GM18907 (cell line): ENCODE results near the gene TCFL5.

Source experiments
- ATAC-seq: cut with Tn5 transposase; IDR thresholded peaks from one replicate; pipeline ENCODE4 v1.9.1; 2021; ENCODE audit warnings: mild to moderate bottlenecking, moderate library complexity; ENCODE audit not compliant: unreplicated experiment

The TCFL5 gene

GRCh38 chr20:62896526-62896925, 34.9 kb upstream of the TCFL5 start:
- ATAC-seq, result no peak

GRCh38 chr20:62895539-62895938, 33.9 kb upstream of the TCFL5 start:
- ATAC-seq, result no peak

- no peak for ATAC-seq
Observed at GRCh38 chr20:62894261-62894660, 32.6 kb upstream of the TCFL5 start.

- no peak for ATAC-seq
Observed at GRCh38 chr20:62893700-62894099, 32.1 kb upstream of the TCFL5 start.

GRCh38 chr20:62892348-62893304, 31.0 kb upstream of the TCFL5 start:
- ATAC-seq, result no peak

GRCh38 chr20:62891111-62891510, 29.5 kb upstream of the TCFL5 start:
- no peak for ATAC-seq

GRCh38 chr20:62890444-62890843, 28.8 kb upstream of the TCFL5 start:
- ATAC-seq, result no peak

- ATAC-seq, result no peak
Observed at GRCh38 chr20:62889871-62890270, 28.2 kb upstream of the TCFL5 start.

GRCh38 chr20:62889411-62889810, 27.8 kb upstream of the TCFL5 start:
- ATAC-seq, result no peak

GRCh38 chr20:62888910-62889309, 27.3 kb upstream of the TCFL5 start:
- no peak for ATAC-seq

GRCh38 chr20:62888406-62888805, 26.8 kb upstream of the TCFL5 start:
- no peak for ATAC-seq

- no peak for ATAC-seq
Observed at GRCh38 chr20:62887860-62888239, 26.2 kb upstream of the TCFL5 start.

- ATAC-seq, result no peak
Observed at GRCh38 chr20:62887152-62887859, 25.7 kb upstream of the TCFL5 start.

- ATAC-seq, result no peak
Observed at GRCh38 chr20:62886709-62887058, 25.1 kb upstream of the TCFL5 start.

- ATAC-seq, result no peak
Observed at GRCh38 chr20:62885896-62886708, 24.5 kb upstream of the TCFL5 start.

- no peak for ATAC-seq
Observed at GRCh38 chr20:62885046-62885895, 23.6 kb upstream of the TCFL5 start.

- ATAC-seq, result no peak
Observed at GRCh38 chr20:62884556-62884955, 22.9 kb upstream of the TCFL5 start.

GRCh38 chr20:62882426-62882825, 20.8 kb upstream of the TCFL5 start:
- no peak for ATAC-seq

GRCh38 chr20:62881662-62882395, 20.2 kb upstream of the TCFL5 start:
- ATAC-seq, result no peak
